ENCODE measurements around the gene NOXO1. TPM values are rescaled to one million over a fixed set of nuclear protein-coding genes. Genes with fewer than 3 reads are reported as not detected.
"Not testable (repeated sequence)": the region's sequence is repeated elsewhere in the genome, so short reads cannot be mapped to it uniquely, and the experiment has no call there.

NOXO1 gene
- total RNA-seq, 4 donors from 2014 or later = not detected

GRCh38 chr16:1961651-1962067, 19.6 kb downstream of the NOXO1 start:
- 71 to 80% methylated on average over 6 of the region's 6 CpGs for WGBS, 2 donors
- no peak overlapping the region for H3K27ac ChIP-seq
- TF ChIP-seq CTCF (IDR thresholded peaks at IDR 0.05) (no peak), POLR2A (IDR thresholded peaks at IDR 0.05) (no peak)
- no peak for DNase-seq
- intact Hi-C loops (cut with DNase I) = no loop called here
- H3K9me3 ChIP-seq = no peaks in the 10 kb centered on the region
- H3K4me1 ChIP-seq = peaks cover 19 to 33% of the 10 kb centered on the region in 2 donors
- no peaks in the 10 kb centered on the region for H3K27me3 ChIP-seq
- H3K4me3 ChIP-seq (replicated peaks in 1 of 3) = no peak overlapping the region
- H3K36me3 ChIP-seq = peaks cover 6 to 15% of the 10 kb centered on the region in 2 donors

- Histone ChIP-seq H3K27me3 (no peaks in the 10 kb centered on the region), H3K36me3 (peaks cover 6 to 15% of the 10 kb centered on the region in 2 donors), H3K4me1 (peaks cover 18 to 30% of the 10 kb centered on the region in 2 donors), H3K4me3 (replicated peaks in 1 of 3) (no peak overlapping the region), H3K27ac (no peak overlapping the region), H3K9me3 (no peaks in the 10 kb centered on the region)
- DNase-seq = no peak
- intact Hi-C loops (cut with DNase I) = no loop called here
- 68 to 69% methylated on average over 20 of the region's 20 CpGs for WGBS, 2 donors
- TF ChIP-seq CTCF (IDR thresholded peaks at IDR 0.05) (no peak), POLR2A (IDR thresholded peaks at IDR 0.05) (no peak)
These were observed 20.3 kb downstream of the NOXO1 start for GRCh38 chr16:1960665-1961630.

GRCh38 chr16:1959269-1960039, 21.8 kb downstream of the NOXO1 start, which contains the start of gene NDUFB10:
TSS of gene NDUFB10 (plus strand) at chr16:1959538. CDS start at chr16:1959625, 87 bp downstream.
- Histone ChIP-seq H3K27me3 (no peaks in the 10 kb centered on the region), H3K36me3 (peaks cover 6 to 15% of the 10 kb centered on the region in 2 donors), H3K4me3 (replicated peaks in 1 of 3) (peak within 1 kb of the TSS; percentile 30 to 88 (median 54)), H3K4me1 (peaks cover 10 to 26% of the 10 kb centered on the region in 2 donors), H3K9me3 (no peaks in the 10 kb centered on the region), H3K27ac (peak within 1 kb of the TSS; percentile 47 to 88 (median 70))
- peak in 5 of 6 experiments; percentile 25 to 73 (median 52) for TF ChIP-seq CTCF (IDR thresholded peaks at IDR 0.05)
- peak; percentile 54 to 91 for TF ChIP-seq POLR2A (IDR thresholded peaks at IDR 0.05)
- 0 to 1% methylated on average over 10 to 14 of the region's 79 CpGs for WGBS, 2 donors
- intact Hi-C loops (cut with DNase I) = no loop called here
- peak; percentile 90 for DNase-seq

- 22 to 32% methylated on average over 10 to 11 of the region's 14 CpGs for WGBS, 2 donors
- Histone ChIP-seq H3K4me3 (replicated peaks in 1 of 3) (peak overlapping the region in 1 of 3 donors; percentile 88), H3K9me3 (no peaks in the 10 kb centered on the region), H3K27ac (peak overlapping the region in 2 of 3 donors; percentile 70 to 88), H3K27me3 (no peaks in the 10 kb centered on the region), H3K4me1 (peaks cover 5 to 21% of the 10 kb centered on the region in 2 donors), H3K36me3 (peaks cover 6 to 15% of the 10 kb centered on the region in 2 donors)
- no peak for TF ChIP-seq POLR2A (IDR thresholded peaks at IDR 0.05)
- no peak for TF ChIP-seq CTCF (IDR thresholded peaks at IDR 0.05)
- intact Hi-C loops (cut with DNase I) = no loop called here
- no peak for DNase-seq
These were observed 22.5 kb downstream of the NOXO1 start for GRCh38 chr16:1958715-1959268.

GRCh38 chr16:1958143-1958491, 23.2 kb downstream of the NOXO1 start:
- H3K27ac ChIP-seq; H3K27me3 ChIP-seq; DNase-seq; intact Hi-C loops (cut with DNase I); H3K4me3 ChIP-seq (replicated peaks in 1 of 3); H3K9me3 ChIP-seq: not testable (repeated sequence)
- peaks cover 6 to 15% of the 10 kb centered on the region in 2 donors for H3K36me3 ChIP-seq
- WGBS, 2 donors = 59 to 84% methylated on average over 17 to 25 of the region's 30 CpGs
- peaks cover 3 to 16% of the 10 kb centered on the region in 2 donors for H3K4me1 ChIP-seq

- H3K9me3 ChIP-seq; intact Hi-C loops (cut with DNase I); DNase-seq; H3K27me3 ChIP-seq; H3K27ac ChIP-seq; H3K4me3 ChIP-seq (replicated peaks in 1 of 3): not testable (repeated sequence)
- peaks cover 3 to 11% of the 10 kb centered on the region in 2 donors for H3K4me1 ChIP-seq
- H3K36me3 ChIP-seq = peaks cover 6 to 12% of the 10 kb centered on the region in 2 donors
- WGBS, 2 donors = 83 to 86% methylated on average over 17 to 18 of the region's 22 CpGs
These were observed 23.7 kb downstream of the NOXO1 start for GRCh38 chr16:1957434-1958142.

All from thyroid gland (tissue), 4 donors.